IMR-90 (cell line): ENCODE results near the gene OR10D3. TPM values are rescaled to one million over a fixed set of nuclear protein-coding genes. Genes with fewer than 3 reads are reported as not detected.

Experiments
- ATAC-seq: fragments of 200-7000 bp; cut with Tn5 transposase; 2 replicates; pipeline ENCODE4 v1.9.1; 2020; ENCODE audit warnings: low read depth, mild to moderate bottlenecking, moderate library complexity
- BruUV-seq: library from RNA; stranded (reverse); fragments of 400-500 nt; replicated peaks from 2 replicates; lab custom pipeline; 2021; lab: Mats Ljungman, UMichigan
- CTCF ChIA-PET: fragments of 300-600 bp; formaldehyde crosslinking; extraction: SDS; loops from one replicate; lab custom pipeline; 2021; ENCODE audit warnings: antibody characterized with exemption; lab: Yijun Ruan, JAX
- POLR2A ChIA-PET: fragments of 300-600 bp; sonication (Branson Sonifier 250); formaldehyde crosslinking; loops from one replicate; lab custom pipeline; 2022; ENCODE audit warnings: antibody characterized with exemption; ENCODE audit not compliant: unreplicated experiment; lab: Charles Lee
- DNase-seq: peaks from one replicate; pipeline ENCODE4 v3.0.0; 2013
- H2AFZ ChIP-seq: replicated peaks from 2 replicates; pipeline ENCODE3; 2013; ENCODE audit warnings: low read length, mild to moderate bottlenecking; ENCODE audit not compliant: poor library complexity
- H2AK5ac ChIP-seq: 2 replicates; pipeline ENCODE4 v1.6.1; 2013; ENCODE audit warnings: low read depth, low read length, inconsistent platforms
- H2AK9ac ChIP-seq: replicated peaks from 2 replicates; pipeline ENCODE3; 2013; ENCODE audit warnings: mild to moderate bottlenecking, low read depth, low read length, moderate library complexity; ENCODE audit not compliant: poor library complexity
- H2BK120ac ChIP-seq: 2 replicates; pipeline ENCODE4 v1.6.1; 2013; ENCODE audit warnings: low read depth, low read length, inconsistent platforms
- H2BK15ac ChIP-seq: 3 replicates; pipeline ENCODE4 v1.6.1; 2013; ENCODE audit warnings: low read depth, low read length, inconsistent platforms
- H2BK20ac ChIP-seq: 2 replicates; pipeline ENCODE4 v1.6.1; 2013; ENCODE audit warnings: low read depth, mild to moderate bottlenecking, inconsistent platforms, low read length, moderate library complexity
- H2BK5ac ChIP-seq: 2 replicates; pipeline ENCODE4 v1.6.1; 2013; ENCODE audit warnings: mild to moderate bottlenecking, low read depth, low read length, inconsistent platforms; ENCODE audit not compliant: poor library complexity, severe bottlenecking
- H3K14ac ChIP-seq: replicated peaks from 2 replicates; pipeline ENCODE4 v1.6.1; 2013; ENCODE audit warnings: low read depth, low read length, inconsistent platforms
- H3K18ac ChIP-seq: 2 replicates; pipeline ENCODE4 v1.6.1; 2013; ENCODE audit warnings: low read depth, low read length, control low read depth
- H3K23ac ChIP-seq: 2 replicates; pipeline ENCODE4 v1.6.1; 2013; ENCODE audit warnings: low read depth, low read length, inconsistent platforms
- H3K27ac ChIP-seq: 2 replicates; pipeline ENCODE4 v1.5.1; 2013; ENCODE audit warnings: mild to moderate bottlenecking, control low read depth, low read length; ENCODE audit not compliant: insufficient read depth
- H3K27me3 ChIP-seq: 2 replicates; pipeline ENCODE4 v1.6.1; 2013; ENCODE audit warnings: low read length; ENCODE audit not compliant: control insufficient read depth, insufficient read depth
- H3K36me3 ChIP-seq: 2 replicates; pipeline ENCODE4 v1.6.1; 2013; ENCODE audit warnings: low read length, mixed read lengths; ENCODE audit not compliant: control insufficient read depth, insufficient read depth
- H3K4ac ChIP-seq: 2 replicates; pipeline ENCODE4 v1.6.1; 2013; ENCODE audit warnings: low read depth, low read length, inconsistent platforms
- H3K4me1 ChIP-seq: 2 replicates; pipeline ENCODE4 v1.6.1; 2013; ENCODE audit warnings: low read length, mixed read lengths; ENCODE audit not compliant: control insufficient read depth, insufficient read depth
- H3K4me2 ChIP-seq: 2 replicates; pipeline ENCODE4 v1.6.1; 2013; ENCODE audit warnings: low read depth, mild to moderate bottlenecking, control low read depth, low read length, moderate library complexity
- H3K4me3 ChIP-seq: 2 replicates; pipeline ENCODE4 v1.5.1; 2013; ENCODE audit warnings: low read depth, mild to moderate bottlenecking, control low read depth, low read length, moderate library complexity; ENCODE audit not compliant: insufficient read depth
- H3K56ac ChIP-seq: 2 replicates; pipeline ENCODE4 v1.6.1; 2013; ENCODE audit warnings: low read length, inconsistent platforms; ENCODE audit not compliant: insufficient read depth; ENCODE audit errors: extremely low read depth
- H3K79me1 ChIP-seq, 2 experiments: 2 replicates each; pipeline ENCODE4 v1.6.1; 2013; ENCODE audit warnings: low read length in 2 of 2, inconsistent platforms in 1 of 2, low read depth in 1 of 2
- H3K9ac ChIP-seq: 2 replicates; pipeline ENCODE4 v1.6.1; 2013; ENCODE audit warnings: low read depth, low read length, control low read depth
- H3K9me1 ChIP-seq: 2 replicates; pipeline ENCODE4 v1.6.1; 2013; ENCODE audit warnings: low read length, inconsistent platforms; ENCODE audit not compliant: insufficient read depth
- H3K9me3 ChIP-seq: 2 replicates; pipeline ENCODE4 v1.6.1; 2013; ENCODE audit warnings: low read length; ENCODE audit not compliant: control insufficient read depth, insufficient read depth
- H4K20me1 ChIP-seq: 2 replicates; pipeline ENCODE4 v1.6.1; 2013; ENCODE audit warnings: low read length, inconsistent platforms; ENCODE audit not compliant: insufficient read depth
- H4K5ac ChIP-seq: 2 replicates; pipeline ENCODE4 v1.6.1; 2013; ENCODE audit warnings: mild to moderate bottlenecking, low read depth, low read length, control low read depth
- H4K8ac ChIP-seq, 2 experiments: 2 replicates each; pipeline ENCODE4 v1.6.1; 2013; ENCODE audit warnings: low read depth in 2 of 2, low read length in 2 of 2, control low read depth in 1 of 2, inconsistent platforms in 1 of 2
- H4K91ac ChIP-seq: 2 replicates; pipeline ENCODE4 v1.6.1; 2013; ENCODE audit warnings: low read depth, low read length, inconsistent platforms; ENCODE audit not compliant: insufficient read depth
- RAD21 ChIP-seq: IDR thresholded peaks from 2 replicates; pipeline ENCODE4 v1.6.1; 2012; ENCODE audit warnings: low read length, improper control_type of control experiment
- dilution Hi-C: fragments of 300-500 bp; cut with HindIII; formaldehyde crosslinking; loops from one replicate; pipeline ENCODE4 v1.14.3; 2018; ENCODE audit warnings: low sequenced_read_pairs; ENCODE audit not compliant: unreplicated experiment
- in situ Hi-C: fragments of 300-500 bp; cut with MboI; formaldehyde crosslinking; loops from 3 replicates; pipeline ENCODE4 v1.14.3; 2019; ENCODE audit warnings: low sequenced_read_pairs, inconsistent platforms, mixed read lengths
- intact Hi-C: fragments of 100-400 bp; cut with micrococcal nuclease; formaldehyde crosslinking; loops from 2 replicates; pipeline ENCODE4 v1.10.0; 2022
- polyA plus RNA-seq, 3 experiments: library from polyadenylated mRNA; depleted of rRNA; stranded (reverse); fragments of >200 nt; gene quantifications; 2 replicates each; pipeline ENCODE4 v1.2.3, GENCODE V29; 2012; ENCODE audit warnings: low replicate concordance in 1 of 3
- total RNA-seq: library from RNA; depleted of rRNA; stranded (reverse); fragments of >200 nt; gene quantifications from 2 replicates; pipeline ENCODE4 v1.2.3, GENCODE V29; 2012

Gene OR10D3
- total and polyA plus RNA-seq, 2 of the 4 experiments (the other 2 are of a cell fraction), result not detected

DNA sequence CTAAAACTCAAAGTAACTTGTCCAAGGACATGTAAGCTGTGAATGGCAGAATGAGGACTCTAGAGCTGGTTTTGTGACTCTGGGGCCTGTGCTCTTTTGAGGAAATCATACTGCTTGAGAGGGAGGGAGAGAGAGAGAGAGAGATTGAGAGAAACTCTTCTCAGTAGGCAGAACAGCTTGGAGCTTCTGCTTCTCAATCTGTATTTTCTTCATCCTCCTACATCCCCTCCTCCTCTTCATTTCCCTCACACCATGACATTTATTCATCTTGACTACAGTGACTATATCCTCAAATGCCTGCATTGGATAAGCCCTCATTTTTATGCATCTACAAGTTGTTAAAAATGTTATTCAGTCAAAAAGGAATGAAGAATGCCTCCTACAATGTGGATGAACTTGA, 23.7 kb upstream of the OR10D3 start:
- H3K23ac ChIP-seq, result no peak overlapping the region
- intact Hi-C loops, result no loop called here
- H3K9me3 ChIP-seq, result no peaks in the 10 kb centered on the region
- ChIA-PET CTCF (no interaction called here), POLR2A (no interaction called here)
- no peak overlapping the region for H4K8ac ChIP-seq
- dilution Hi-C loops, result no loop called here
- H2BK5ac ChIP-seq, result no peak overlapping the region
- no peak overlapping the region for H2BK15ac ChIP-seq
- H2BK120ac ChIP-seq, result no peak overlapping the region
- no peak for TF ChIP-seq RAD21
- DNase-seq (no peak), ATAC-seq (no peak)
- H3K36me3 ChIP-seq, result no peaks in the 10 kb centered on the region
- H2AFZ ChIP-seq, result no peak overlapping the region
- no peak overlapping the region for H2AK5ac ChIP-seq
- no peak overlapping the region for H3K18ac ChIP-seq
- H4K5ac ChIP-seq, result no peak overlapping the region
- H4K20me1 ChIP-seq, result no peaks in the 10 kb centered on the region
- H3K27me3 ChIP-seq, result peaks cover 3% of the 10 kb centered on the region; the same call in 1 of the 2 replicates
- H3K4me2 ChIP-seq, result no peak overlapping the region
- H3K27ac ChIP-seq, result no peak overlapping the region
- no peak overlapping the region for H3K56ac ChIP-seq
- BruUV-seq, result no TSS peak
- no peak overlapping the region for H2BK20ac ChIP-seq
- H3K14ac ChIP-seq, result no peak overlapping the region
- no peak overlapping the region for H3K4me3 ChIP-seq
- H3K9me1 ChIP-seq, result no peaks in the 10 kb centered on the region
- H3K4ac ChIP-seq, result no peak overlapping the region
- no peaks in the 10 kb centered on the region for H3K79me1 ChIP-seq
- H3K9ac ChIP-seq, result no peak overlapping the region
- H3K4me1 ChIP-seq, result no peaks in the 10 kb centered on the region
- H2AK9ac ChIP-seq, result no peak overlapping the region
- no peak overlapping the region for H4K91ac ChIP-seq
- in situ Hi-C loops, result no loop called here
